Measurements from ENCODE around the gene IGSF21.

Gene IGSF21

GRCh38 chr1:18110598-18110939 is 3.0 kb downstream of the IGSF21 start:
- DNase-seq (ENCODE audit: low read depth) = no peak
- TF ChIP-seq CTCF (IDR thresholded peaks at IDR 0.05; ENCODE audit: insufficient read depth, low read depth, low read length, missing control alignments) = no peak
- no peak overlapping the region for H3K4me3 ChIP-seq (ENCODE audit: low read length)

GRCh38 chr1:18110968-18111367 is 3.4 kb downstream of the IGSF21 start:
- DNase-seq (ENCODE audit: low read depth) = no peak
- no peak for TF ChIP-seq CTCF (IDR thresholded peaks at IDR 0.05; ENCODE audit: insufficient read depth, low read depth, low read length, missing control alignments)

GRCh38 chr1:18111605-18112297 is 4.2 kb downstream of the IGSF21 start:
- no peak overlapping the region for H3K4me3 ChIP-seq (ENCODE audit: low read length)
- TF ChIP-seq CTCF (IDR thresholded peaks at IDR 0.05; ENCODE audit: insufficient read depth, low read depth, low read length, missing control alignments) = no peak
- DNase-seq (ENCODE audit: low read depth) = no peak

More at GRCh38 chr1:18110968-18111367, 3.4 kb downstream of the IGSF21 start:
- H3K4me3 ChIP-seq (ENCODE audit: low read length) = no peak overlapping the region

GRCh38 chr1:18112611-18113010 is 5.0 kb downstream of the IGSF21 start:
- TF ChIP-seq CTCF (IDR thresholded peaks at IDR 0.05; ENCODE audit: insufficient read depth, low read depth, low read length, missing control alignments) = no peak
- DNase-seq (ENCODE audit: low read depth) = no peak
- no peak overlapping the region for H3K4me3 ChIP-seq (ENCODE audit: low read length)

GRCh38 chr1:18114726-18115410 is 7.3 kb downstream of the IGSF21 start:
- TF ChIP-seq CTCF (IDR thresholded peaks at IDR 0.05; ENCODE audit: insufficient read depth, low read depth, low read length, missing control alignments) = no peak
- DNase-seq (ENCODE audit: low read depth) = no peak
- H3K4me3 ChIP-seq (ENCODE audit: low read length) = no peak overlapping the region

- no peak for DNase-seq (ENCODE audit: low read depth)
- H3K4me3 ChIP-seq (ENCODE audit: low read length) = no peak overlapping the region
- no peak for TF ChIP-seq CTCF (IDR thresholded peaks at IDR 0.05; ENCODE audit: insufficient read depth, low read depth, low read length, missing control alignments)
These were observed 9.2 kb downstream of the IGSF21 start for GRCh38 chr1:18116777-18117176.

GRCh38 chr1:18118078-18118477 is 10.5 kb downstream of the IGSF21 start:
- no peak for DNase-seq (ENCODE audit: low read depth)
- no peak overlapping the region for H3K4me3 ChIP-seq (ENCODE audit: low read length)

More at GRCh38 chr1:18118078-18118477, 10.5 kb downstream of the IGSF21 start:
- no peak for TF ChIP-seq CTCF (IDR thresholded peaks at IDR 0.05; ENCODE audit: insufficient read depth, low read depth, low read length, missing control alignments)

All from epithelial cell of esophagus (primary cell).